Upper lobe of right lung (tissue), 1 donor: ENCODE results near the gene SLC5A6. TPM values are rescaled to one million over a fixed set of nuclear protein-coding genes. Genes with fewer than 3 reads are reported as not detected.

Experiments used
- ATAC-seq: fragments of 200-7000 bp; cut with Tn5 transposase; one replicate; pipeline ENCODE4 v1.9.1; 2020; ENCODE audit warnings: mild to moderate bottlenecking, moderate library complexity
- DNase-seq: peaks from one replicate; pipeline ENCODE4 v3.0.0-alpha.2; 2020
- H3K27ac ChIP-seq: fragments of 200-600 bp; one replicate; pipeline ENCODE4 v1.8.0; 2022
- H3K27me3 ChIP-seq: fragments of 200-600 bp; one replicate; pipeline ENCODE4 v1.8.0; 2022; ENCODE audit warnings: mild to moderate bottlenecking
- H3K36me3 ChIP-seq: fragments of 200-600 bp; one replicate; pipeline ENCODE4 v1.8.0; 2022
- H3K4me1 ChIP-seq: fragments of 200-600 bp; one replicate; pipeline ENCODE4 v1.8.0; 2022
- H3K4me3 ChIP-seq: fragments of 200-600 bp; one replicate; pipeline ENCODE4 v1.8.0; 2022; ENCODE audit warnings: mild to moderate bottlenecking
- H3K9me3 ChIP-seq: fragments of 200-600 bp; one replicate; pipeline ENCODE4 v1.8.0; 2022
- CTCF ChIP-seq: fragments of 200-600 bp; IDR thresholded peaks from one replicate; pipeline ENCODE4 v1.8.0; 2022; ENCODE audit warnings: antibody characterized with exemption
- intact Hi-C: fragments of 100-400 bp; cut with DNase I; formaldehyde crosslinking; loops from one replicate; pipeline ENCODE4 v1.11.0; 2022
- total RNA-seq: library from RNA; stranded (reverse); fragmentation: NEBNext Ultra II Directional; extraction: Animal tissue kit (Norgen Biotek cat#: 25700); gene quantifications from one replicate; pipeline ENCODE4 v1.2.1, GENCODE V29; 2021
- donor health status: DM: no; HTN: yes; CAD: no; lungs with severe emphysema.

The SLC5A6 gene
- total RNA-seq, 1 donor from 2014 or later = 24.5 TPM

- no peak for ATAC-seq
- TF ChIP-seq CTCF = no peak
- Histone ChIP-seq H3K4me3 (no peak overlapping the region), H3K36me3 (peaks cover 76% of the 10 kb centered on the region), H3K4me1 (no peaks in the 10 kb centered on the region), H3K27me3 (no peaks in the 10 kb centered on the region), H3K9me3 (no peaks in the 10 kb centered on the region), H3K27ac (no peak overlapping the region)
- intact Hi-C loops = no loop called here
- no peak for DNase-seq
Measured at GRCh38 chr2:27241761-27242613, 29.9 kb upstream of the SLC5A6 start.

- intact Hi-C loops = no loop called here
- ATAC-seq (no peak), DNase-seq (no peak)
- Histone ChIP-seq H3K27me3 (no peaks in the 10 kb centered on the region), H3K4me3 (no peak overlapping the region), H3K4me1 (no peaks in the 10 kb centered on the region), H3K27ac (no peak overlapping the region), H3K9me3 (no peaks in the 10 kb centered on the region), H3K36me3 (peaks cover 92% of the 10 kb centered on the region)
- no peak for TF ChIP-seq CTCF
Measured at GRCh38 chr2:27240406-27240805, 28.3 kb upstream of the SLC5A6 start.

- H3K27me3 ChIP-seq = no peaks in the 10 kb centered on the region
- peaks cover 100% of the 10 kb centered on the region for H3K36me3 ChIP-seq
- intact Hi-C loops = no loop called here
- no peaks in the 10 kb centered on the region for H3K9me3 ChIP-seq
- no peaks in the 10 kb centered on the region for H3K4me1 ChIP-seq
- no peak for TF ChIP-seq CTCF
- H3K27ac ChIP-seq = no peak overlapping the region
- no peak for DNase-seq
- no peak for ATAC-seq
- no peak overlapping the region for H3K4me3 ChIP-seq
Measured at GRCh38 chr2:27238976-27239375, 26.9 kb upstream of the SLC5A6 start.

GRCh38 chr2:27237341-27237945 is 25.4 kb upstream of the SLC5A6 start:
- no peak for ATAC-seq
- TF ChIP-seq CTCF = no peak
- Histone ChIP-seq H3K36me3 (peaks cover 100% of the 10 kb centered on the region), H3K9me3 (no peaks in the 10 kb centered on the region), H3K4me1 (no peaks in the 10 kb centered on the region), H3K27me3 (no peaks in the 10 kb centered on the region), H3K27ac (no peak overlapping the region), H3K4me3 (no peak overlapping the region)
- DNase-seq = no peak
- intact Hi-C loops = no loop called here

GRCh38 chr2:27236626-27237025 is 24.6 kb upstream of the SLC5A6 start:
- DNase-seq (no peak), ATAC-seq (no peak)
- intact Hi-C loops = no loop called here

More at GRCh38 chr2:27236626-27237025, 24.6 kb upstream of the SLC5A6 start:
- no peak overlapping the region for H3K27ac ChIP-seq
- H3K4me3 ChIP-seq = no peak overlapping the region
- no peaks in the 10 kb centered on the region for H3K27me3 ChIP-seq
- H3K36me3 ChIP-seq = peaks cover 100% of the 10 kb centered on the region
- H3K9me3 ChIP-seq = no peaks in the 10 kb centered on the region
- no peak for TF ChIP-seq CTCF
- no peaks in the 10 kb centered on the region for H3K4me1 ChIP-seq
